Measurements from ENCODE around the gene RD3L. TPM values are rescaled to one million over a fixed set of nuclear protein-coding genes. Genes with fewer than 3 reads are reported as not detected.

The RD3L gene
- total and polyA plus RNA-seq, 2 of the 13 experiments (the other 11 are each of a cell fraction or from before 2014, with no cell fraction given) = not detected

GRCh38 chr14:103890821-103891666 is 51.3 kb downstream of the RD3L start (continued):
- TF ChIP-seq MLLT10 (CRISPR knock-in tag; IDR thresholded peaks at IDR 0.05) (no peak), ZNF609 (CRISPR knock-in tag; IDR thresholded peaks at IDR 0.05; ENCODE audit: borderline replicate concordance) (no peak), ZNF124 (CRISPR knock-in tag; IDR thresholded peaks at IDR 0.05) (no peak), SNAI1 (CRISPR knock-in tag; IDR thresholded peaks at IDR 0.05; ENCODE audit: borderline replicate concordance) (peak; percentile 82; the same call in 1 of the 2 replicates), HIC2 (CRISPR knock-in tag; IDR thresholded peaks at IDR 0.05; ENCODE audit: low read depth) (peak; percentile 88), KDM3A (CRISPR knock-in tag; IDR thresholded peaks at IDR 0.05; ENCODE audit: low read depth) (peak; percentile 11; the same call in 1 of the 2 replicates), ZSCAN30 (CRISPR knock-in tag; IDR thresholded peaks at IDR 0.05) (no peak), BORCS8-MEF2B (CRISPR knock-in tag; IDR thresholded peaks at IDR 0.05) (no peak), NCOR1 (IDR thresholded peaks at IDR 0.05; ENCODE audit: borderline replicate concordance, low read length) (no peak), ZNF629 (CRISPR knock-in tag; conservative IDR thresholded peaks at IDR 0.05) (peak; percentile 41; the same call in 1 of the 2 replicates)
- TF ChIP-seq, protein P1, sequence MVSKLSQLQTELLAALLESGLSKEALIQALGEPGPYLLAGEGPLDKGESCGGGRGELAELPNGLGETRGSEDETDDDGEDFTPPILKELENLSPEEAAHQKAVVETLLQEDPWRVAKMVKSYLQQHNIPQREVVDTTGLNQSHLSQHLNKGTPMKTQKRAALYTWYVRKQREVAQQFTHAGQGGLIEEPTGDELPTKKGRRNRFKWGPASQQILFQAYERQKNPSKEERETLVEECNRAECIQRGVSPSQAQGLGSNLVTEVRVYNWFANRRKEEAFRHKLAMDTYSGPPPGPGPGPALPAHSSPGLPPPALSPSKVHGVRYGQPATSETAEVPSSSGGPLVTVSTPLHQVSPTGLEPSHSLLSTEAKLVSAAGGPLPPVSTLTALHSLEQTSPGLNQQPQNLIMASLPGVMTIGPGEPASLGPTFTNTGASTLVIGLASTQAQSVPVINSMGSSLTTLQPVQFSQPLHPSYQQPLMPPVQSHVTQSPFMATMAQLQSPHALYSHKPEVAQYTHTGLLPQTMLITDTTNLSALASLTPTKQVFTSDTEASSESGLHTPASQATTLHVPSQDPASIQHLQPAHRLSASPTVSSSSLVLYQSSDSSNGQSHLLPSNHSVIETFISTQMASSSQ (IDR thresholded peaks at IDR 0.05; ENCODE audit: low read depth) = no peak
- TF ChIP-seq, protein P1 (CRISPR knock-in tag; IDR thresholded peaks at IDR 0.05; ENCODE audit: borderline replicate concordance) = no peak
- TF ChIP-seq, protein P2, sequence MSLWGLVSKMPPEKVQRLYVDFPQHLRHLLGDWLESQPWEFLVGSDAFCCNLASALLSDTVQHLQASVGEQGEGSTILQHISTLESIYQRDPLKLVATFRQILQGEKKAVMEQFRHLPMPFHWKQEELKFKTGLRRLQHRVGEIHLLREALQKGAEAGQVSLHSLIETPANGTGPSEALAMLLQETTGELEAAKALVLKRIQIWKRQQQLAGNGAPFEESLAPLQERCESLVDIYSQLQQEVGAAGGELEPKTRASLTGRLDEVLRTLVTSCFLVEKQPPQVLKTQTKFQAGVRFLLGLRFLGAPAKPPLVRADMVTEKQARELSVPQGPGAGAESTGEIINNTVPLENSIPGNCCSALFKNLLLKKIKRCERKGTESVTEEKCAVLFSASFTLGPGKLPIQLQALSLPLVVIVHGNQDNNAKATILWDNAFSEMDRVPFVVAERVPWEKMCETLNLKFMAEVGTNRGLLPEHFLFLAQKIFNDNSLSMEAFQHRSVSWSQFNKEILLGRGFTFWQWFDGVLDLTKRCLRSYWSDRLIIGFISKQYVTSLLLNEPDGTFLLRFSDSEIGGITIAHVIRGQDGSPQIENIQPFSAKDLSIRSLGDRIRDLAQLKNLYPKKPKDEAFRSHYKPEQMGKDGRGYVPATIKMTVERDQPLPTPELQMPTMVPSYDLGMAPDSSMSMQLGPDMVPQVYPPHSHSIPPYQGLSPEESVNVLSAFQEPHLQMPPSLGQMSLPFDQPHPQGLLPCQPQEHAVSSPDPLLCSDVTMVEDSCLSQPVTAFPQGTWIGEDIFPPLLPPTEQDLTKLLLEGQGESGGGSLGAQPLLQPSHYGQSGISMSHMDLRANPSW (CRISPR knock-in tag; IDR thresholded peaks at IDR 0.05; ENCODE audit: borderline replicate concordance) = no peak
